Stimulated activated naive CD4-positive, alpha-beta T cell (primary cell): ENCODE measurements around the gene NUDT3.
A peak's percentile ranks its signal among the peaks of the same experiment; 100 is the strongest.
"Not testable (repeated sequence)": the region's sequence is repeated elsewhere in the genome, so short reads cannot be mapped to it uniquely, and the experiment has no call there.

Source experiments
- DNase-seq, 6 experiments: peaks; one replicate each; lab custom pipeline; 2025; lab: John Stamatoyannopoulos, UW

The NUDT3 gene

DNA sequence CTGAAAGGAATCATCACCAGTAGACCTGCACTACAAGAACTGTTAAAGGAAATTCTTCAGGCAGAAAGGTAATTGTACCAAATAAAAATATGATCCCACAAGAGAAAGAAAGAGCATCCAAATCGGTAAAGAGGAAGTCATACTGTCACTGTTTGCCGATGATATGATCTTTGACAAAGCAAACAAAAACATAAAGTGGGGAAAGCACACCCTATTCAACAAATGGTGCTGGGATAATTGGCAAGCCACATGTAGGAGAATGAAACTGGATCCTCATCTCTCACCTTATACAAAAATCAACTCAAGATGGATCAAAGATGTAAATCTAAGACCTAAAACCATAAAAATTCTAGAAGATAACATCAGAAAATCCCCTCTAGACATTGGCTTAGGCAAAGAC, 140.1 kb downstream of the NUDT3 start:
- not testable (repeated sequence) for DNase-seq

DNA sequence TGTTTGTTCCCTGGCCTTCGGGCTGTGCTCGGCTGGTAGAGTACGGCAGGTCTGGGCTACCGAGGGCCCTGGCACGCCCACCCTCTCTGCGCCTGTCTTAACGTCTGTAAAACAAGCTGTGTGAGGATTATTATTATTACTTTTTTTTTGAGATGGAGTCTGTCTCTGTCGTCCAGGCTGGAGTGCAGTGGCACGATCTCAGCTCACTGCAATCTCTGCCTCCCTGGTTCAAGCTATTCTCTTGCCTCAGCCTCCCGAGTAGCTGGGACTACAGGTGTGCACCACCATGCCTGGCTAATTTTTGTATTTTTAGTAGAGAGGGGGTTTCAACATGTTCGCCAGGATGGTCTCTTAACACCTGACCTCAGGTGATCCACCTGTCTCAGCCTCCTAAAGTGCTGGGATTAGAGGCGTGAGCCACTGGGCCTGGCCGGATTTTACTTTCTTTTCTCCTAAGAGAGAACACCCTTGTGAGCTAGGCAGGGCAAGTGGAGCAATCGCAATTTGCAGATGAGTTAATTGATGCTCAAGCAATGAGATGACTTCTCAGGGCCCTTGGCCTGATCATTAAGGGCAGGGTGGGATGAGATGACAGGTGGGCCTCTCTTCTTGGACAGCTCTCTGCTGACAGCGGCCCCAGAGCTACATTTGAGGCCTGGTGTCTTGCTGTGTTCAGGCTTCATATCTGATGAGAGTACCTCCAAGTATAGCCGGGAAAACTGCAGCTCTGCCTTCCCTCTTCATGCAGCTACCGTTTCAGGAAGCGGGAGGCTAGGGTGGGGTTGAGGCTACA, 142.8 kb downstream of the NUDT3 start:
- no peak for DNase-seq

DNA sequence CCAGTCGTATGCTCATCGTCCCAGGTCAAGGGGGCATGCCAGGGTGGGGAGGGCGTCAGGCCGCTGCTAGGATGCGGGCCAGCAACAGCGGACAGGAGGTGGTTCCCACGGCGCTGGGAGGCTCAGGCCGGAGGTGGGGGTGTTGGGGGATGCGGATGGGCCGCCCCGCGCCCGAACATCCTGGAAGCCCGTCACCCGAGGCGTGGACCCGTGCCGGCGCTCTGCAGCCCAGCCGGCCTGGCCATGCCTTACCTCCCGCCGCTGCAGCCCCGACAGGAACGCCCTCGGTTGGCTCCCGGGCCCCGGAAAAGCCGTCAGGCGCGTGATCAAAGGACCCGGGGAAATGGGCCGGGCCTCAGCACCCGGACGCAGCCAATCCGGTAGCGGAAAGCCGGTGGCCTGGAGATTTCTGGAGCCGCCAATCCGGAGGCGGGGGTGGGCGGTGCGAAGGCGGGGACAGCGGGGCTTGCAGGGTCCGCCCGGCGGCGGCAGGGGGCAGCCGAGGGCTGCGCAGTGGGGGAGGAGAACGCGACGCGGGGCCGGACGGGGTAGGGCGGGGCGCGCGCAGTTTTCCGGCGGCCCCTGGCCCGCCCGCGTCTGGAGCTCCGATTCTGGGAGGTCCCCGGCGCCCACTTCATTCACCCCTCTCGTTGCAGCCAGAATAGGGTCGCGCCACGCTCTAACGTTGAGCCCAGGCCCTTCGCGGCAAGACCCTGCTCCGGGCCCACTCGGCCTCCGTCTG, 143.6 kb downstream of the NUDT3 start, which contains the start of gene SMIM29:
TSS of gene SMIM29 (minus strand) at position 280 of the 742 bp plus-strand sequence. CDS start 1,215 bp downstream, outside the sequence.
- peak; percentile 95 to 98 (median 97) for DNase-seq

DNA sequence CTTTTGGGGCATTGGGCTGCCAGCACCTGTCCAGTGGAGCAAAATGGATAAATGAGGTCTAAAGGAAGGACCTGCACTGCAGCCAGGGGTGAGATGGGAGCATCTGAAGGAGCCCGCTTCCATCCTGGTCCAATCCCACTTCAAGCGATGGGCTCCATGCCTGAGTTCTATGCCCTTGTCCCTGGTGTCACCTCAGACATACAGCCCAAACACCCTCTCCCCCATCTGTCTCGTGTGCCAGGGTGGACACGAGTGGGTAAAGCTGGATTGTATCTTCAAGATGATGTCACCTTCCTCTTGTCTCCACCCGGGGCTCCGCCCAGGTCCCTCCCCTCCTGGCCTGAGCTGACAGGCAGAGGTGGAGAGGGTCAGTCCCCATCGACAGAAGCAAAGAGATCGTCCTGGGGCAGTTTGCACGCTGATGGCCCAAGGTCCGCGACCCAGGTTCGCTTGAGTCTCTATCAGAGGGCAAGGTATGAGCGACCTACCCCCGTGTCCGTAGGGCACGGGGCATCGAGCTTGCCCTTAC, 144.2 kb downstream of the NUDT3 start:
- peak in 4 of 6 experiments; percentile 17 to 42 (median 30) for DNase-seq

DNA sequence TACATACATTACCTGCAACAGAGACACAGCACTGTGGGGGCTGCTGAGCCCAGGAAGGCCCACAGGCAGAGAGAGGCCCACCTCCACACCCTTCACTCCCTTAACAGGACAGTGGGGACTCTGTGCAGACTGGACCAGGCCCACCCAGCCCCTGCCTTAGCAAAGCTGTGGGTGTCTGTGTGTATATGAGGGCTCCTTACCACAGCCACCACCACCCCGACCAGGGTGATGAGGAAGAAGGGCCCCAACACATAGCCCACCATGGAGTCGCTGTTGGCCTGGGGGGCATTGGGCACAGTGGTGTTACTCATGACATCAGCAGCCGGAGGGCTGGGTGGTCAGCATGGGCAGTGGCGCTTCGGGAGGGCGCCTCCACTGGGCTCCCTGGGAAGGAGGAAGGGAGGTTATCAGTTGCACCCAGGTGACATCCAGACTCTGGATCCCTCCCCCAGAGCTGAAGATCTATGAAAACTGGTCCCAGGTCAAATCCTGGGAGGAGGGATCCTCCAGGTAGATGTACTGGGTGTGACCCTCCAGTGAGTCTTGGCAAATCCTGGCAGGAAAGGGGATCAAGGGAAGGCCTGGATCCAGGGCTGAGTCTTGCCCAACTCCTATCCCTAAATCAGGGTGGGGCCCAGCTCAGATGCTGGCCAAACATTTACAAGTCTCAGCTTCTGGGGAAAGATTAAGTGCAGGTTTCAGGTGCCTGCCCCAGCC, 144.8 kb downstream of the NUDT3 start:
- no peak for DNase-seq

DNA sequence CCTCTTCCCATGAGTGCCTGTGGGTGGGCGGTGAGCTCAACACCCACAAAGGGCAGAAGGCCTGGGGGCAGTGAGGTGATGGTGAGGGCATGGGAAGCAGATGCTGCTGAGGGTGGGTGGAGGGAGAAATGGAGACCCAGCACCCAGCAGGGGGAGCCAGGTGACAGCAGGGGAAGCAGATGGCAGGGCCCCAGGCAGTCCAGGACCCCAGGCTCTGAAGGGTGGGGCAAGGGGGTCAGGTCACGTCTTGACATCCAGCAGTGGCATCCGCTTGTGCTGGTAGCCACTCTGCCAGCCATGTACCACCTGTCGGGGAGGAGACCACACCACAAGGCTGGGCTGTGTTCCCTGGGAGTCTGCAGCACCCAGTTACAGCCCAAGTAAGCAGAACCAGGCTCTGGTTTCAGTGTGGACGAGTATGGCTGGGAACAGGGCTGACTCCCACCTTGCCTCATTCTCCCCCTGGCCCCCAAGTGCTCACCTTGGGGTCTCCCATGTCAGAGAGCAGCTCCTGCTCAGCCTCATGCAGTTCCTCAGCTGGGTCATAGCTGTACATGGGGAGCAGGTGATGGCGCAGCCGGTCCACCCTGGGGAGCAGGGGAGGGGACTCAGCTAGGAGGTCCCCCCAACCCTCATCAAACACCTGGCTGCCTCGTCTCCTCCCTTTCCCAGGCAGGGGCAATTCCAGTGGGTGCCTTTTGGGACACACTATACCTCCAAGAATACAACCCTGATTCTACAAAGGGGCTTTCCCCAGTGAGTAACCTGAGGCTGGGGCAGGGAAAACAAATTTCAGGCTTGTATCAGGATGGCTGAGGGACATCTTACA, 145.7 kb downstream of the NUDT3 start:
- DNase-seq, result peak in 5 of 6 experiments; percentile 5 to 31 (median 24)

DNA sequence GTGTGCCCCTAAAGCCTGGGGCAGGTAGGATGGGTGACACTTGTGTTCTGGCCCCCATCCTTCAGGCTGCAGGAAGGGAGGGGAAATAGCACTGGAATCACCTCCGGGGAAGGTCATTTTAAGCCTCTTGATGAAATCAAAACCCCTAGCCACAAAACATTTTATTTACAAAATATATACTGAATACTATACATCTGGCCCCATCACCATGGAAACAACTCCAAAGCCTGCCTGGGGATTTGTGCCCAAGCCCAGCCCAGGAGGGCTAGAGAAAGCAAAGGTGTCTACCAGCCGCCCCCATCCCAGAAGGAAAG, 146.3 kb downstream of the NUDT3 start:
- DNase-seq, result no peak

DNA sequence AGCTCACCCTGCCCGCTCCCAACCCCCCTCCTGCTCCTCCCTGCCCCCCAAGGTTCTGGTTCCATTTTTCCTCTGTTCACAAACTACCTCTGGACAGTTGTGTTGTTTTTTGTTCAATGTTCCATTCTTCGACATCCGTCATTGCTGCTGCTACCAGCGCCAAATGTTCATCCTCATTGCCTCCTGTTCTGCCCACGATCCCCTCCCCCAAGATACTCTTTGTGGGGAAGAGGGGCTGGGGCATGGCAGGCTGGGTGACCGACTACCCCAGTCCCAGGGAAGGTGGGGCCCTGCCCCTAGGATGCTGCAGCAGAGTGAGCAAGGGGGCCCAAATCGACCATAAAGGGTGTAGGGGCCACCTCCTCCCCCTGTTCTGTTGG, 146.7 kb downstream of the NUDT3 start:
- not testable (repeated sequence) for DNase-seq

DNA sequence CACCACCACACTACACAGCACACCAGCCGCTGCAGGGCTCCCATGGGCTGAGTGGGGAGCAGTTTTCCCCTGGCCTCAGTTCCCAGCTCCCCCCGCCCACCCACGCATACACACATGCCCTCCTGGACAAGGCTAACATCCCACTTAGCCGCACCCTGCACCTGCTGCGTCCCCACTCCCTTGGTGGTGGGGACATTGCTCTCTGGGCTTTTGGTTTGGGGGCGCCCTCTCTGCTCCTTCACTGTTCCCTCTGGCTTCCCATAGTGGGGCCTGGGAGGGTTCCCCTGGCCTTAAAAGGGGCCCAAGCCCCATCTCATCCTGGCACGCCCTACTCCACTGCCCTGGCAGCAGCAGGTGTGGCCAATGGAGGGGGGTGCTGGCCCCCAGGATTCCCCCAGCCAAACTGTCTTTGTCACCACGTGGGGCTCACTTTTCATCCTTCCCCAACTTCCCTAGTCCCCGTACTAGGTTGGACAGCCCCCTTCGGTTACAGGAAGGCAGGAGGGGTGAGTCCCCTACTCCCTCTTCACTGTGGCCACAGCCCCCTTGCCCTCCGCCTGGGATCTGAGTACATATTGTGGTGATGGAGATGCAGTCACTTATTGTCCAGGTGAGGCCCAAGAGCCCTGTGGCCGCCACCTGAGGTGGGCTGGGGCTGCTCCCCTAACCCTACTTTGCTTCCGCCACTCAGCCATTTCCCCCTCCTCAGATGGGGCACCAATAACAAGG, 147.3 kb downstream of the NUDT3 start:
- not testable (repeated sequence) for DNase-seq

DNA sequence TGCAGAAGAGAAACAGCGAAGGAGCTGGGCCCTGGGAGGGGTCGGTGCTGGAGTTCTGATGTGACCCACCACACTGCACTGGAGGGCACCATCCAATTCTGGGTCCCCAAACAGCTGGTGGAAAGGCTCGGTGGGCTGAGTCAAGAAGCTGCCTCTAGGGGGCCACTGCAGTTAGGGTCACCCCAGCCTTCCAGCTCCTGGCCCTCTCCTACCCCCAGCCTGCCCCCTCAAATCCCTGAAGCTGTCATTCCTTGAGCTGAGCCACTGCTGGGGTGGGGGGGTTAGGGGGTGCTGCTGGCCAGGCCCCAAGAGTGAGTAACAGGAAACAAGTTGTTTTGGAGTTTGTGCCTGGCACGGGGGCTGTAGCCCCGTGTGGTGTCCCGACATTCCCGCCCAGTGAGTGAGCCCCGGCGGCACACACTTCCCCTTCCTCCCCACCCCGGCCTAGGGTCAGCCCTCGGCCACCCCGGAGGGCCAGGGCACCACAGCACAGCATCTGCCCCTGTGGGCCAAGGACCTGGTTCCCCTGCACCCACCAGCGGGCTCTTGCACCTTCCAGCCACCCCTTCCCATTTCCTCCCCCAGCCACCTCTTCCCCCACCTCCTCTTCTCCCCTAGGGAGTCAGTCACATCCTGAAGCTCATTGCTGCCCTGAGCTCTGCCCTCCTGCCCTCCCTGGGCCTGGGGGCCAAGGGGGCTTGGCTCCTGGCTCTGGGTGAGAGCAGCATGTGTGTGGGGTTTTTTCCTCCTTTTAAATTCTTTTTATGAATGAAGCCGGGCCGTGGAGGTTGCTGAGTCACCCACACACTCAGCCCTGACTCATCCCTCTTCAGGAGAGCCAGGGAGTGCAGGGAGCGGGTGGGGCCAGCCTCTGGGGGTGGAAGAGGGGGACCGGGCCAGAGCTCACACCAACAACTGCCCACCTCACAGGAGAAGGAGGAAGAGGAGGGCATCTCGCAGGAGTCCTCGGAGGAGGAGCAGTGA, 148.3 kb downstream of the NUDT3 start:
- no peak for DNase-seq

DNA sequence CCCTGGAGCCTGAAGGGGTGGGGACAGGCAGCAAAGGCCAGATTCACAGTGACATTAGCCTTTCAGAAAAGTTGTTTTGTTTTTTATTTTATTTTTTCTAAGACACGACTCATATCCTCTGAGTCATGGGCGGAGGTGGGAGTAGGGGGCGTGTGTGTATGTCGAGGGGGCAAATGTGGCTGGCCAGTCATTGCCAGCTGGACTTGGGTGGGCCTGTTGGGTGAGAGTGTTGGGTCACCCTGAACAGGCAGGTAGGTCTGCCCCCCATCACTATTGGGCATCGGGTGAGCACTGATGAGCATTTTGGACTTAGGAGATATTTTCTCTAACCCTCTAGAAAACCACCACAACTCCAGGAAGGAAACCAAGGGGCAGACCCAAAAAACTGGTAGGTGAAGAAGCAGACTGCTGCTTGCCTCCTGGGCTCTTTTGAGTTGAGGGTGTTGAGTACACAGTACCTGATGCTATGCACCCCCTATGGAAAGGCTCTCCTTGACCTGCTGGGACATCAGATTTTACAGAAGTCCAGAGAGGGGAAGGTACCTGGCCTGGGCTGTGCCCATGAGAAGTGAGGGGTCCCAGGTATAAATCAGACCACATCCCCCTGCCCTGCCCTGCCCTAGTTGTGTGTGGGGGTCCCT, 149.2 kb downstream of the NUDT3 start:
- no peak for DNase-seq

DNA sequence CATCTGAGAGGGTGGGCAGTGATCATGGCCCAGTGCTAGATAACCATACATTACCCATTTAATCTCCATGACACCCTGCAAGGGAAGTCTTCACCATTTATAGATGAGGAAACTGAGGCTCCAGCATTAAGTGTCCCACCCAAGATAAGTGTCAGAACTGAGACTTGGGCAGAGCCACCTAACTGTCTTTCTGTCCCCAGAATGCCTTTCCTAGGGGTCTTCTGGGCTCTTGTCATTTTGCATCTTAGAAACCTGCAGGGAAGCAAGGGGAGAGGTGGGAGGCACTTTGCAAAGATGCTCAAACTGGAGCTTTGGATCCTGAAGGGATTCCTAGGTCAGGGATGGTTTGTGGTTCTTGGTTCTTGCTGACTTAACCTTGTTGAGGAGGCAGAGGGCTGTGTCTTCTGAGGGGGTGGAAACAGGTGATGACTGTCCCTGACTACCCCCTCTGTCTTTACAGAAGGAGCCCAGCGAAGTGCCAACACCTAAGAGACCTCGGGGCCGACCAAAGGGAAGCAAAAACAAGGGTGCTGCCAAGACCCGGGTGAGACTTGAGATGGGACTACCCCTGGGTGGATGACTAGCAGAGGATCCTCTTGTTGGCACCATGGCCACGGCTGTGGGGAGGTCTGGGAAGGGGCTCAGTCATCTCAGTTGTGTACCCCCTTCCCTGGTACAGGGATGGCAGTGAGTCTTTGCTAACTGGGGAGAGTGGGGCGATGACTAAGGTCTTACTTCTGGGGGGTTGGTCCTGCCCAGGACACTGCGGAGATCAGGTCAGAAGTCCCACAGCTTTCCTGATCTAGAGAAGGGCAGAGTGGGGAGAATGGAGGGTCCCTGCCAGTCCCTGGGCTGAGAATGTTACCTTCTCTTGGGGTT, 150.0 kb downstream of the NUDT3 start:
- no peak for DNase-seq

DNA sequence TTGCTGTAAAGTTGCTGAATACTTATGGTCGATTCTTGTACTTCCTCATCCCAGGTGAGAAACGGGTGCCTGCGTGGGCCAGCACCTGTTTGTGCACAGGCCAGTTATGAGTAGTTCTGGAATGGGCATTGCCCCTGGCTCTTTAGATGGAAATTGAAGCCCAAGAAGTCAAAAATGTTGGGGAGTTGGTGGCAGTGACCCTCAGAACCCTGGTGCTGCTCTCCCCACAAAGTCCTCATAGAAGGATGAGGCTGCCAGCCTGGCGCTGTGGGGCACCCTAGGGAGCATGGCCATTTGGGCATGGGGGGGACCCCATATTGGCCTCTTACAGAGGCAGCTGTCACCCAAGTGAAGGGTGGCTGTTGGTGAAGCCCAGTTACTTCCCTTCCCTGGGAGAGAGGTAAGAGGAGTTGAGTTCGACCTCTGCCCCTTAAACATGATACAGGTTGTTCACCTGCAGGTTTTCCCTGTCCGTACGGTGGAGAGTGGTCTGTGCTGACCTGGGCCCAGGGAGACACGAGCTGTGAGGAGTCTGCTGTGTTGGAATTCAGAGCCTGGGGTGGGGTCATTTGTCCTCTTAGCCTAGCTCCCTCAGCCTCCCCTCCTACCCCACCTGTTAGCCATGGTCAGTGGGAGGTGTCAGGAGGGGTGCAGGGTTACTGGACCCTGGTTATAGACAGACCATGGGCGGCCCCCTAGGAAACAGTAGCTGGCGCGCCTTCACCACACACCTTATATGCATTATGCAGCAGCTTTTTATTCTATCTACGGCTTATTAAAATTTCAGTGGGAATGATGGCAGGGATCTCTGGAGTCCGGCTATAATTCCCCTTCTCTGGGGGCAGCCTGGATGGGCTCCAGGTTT, 150.9 kb downstream of the NUDT3 start:
- no peak for DNase-seq

DNA sequence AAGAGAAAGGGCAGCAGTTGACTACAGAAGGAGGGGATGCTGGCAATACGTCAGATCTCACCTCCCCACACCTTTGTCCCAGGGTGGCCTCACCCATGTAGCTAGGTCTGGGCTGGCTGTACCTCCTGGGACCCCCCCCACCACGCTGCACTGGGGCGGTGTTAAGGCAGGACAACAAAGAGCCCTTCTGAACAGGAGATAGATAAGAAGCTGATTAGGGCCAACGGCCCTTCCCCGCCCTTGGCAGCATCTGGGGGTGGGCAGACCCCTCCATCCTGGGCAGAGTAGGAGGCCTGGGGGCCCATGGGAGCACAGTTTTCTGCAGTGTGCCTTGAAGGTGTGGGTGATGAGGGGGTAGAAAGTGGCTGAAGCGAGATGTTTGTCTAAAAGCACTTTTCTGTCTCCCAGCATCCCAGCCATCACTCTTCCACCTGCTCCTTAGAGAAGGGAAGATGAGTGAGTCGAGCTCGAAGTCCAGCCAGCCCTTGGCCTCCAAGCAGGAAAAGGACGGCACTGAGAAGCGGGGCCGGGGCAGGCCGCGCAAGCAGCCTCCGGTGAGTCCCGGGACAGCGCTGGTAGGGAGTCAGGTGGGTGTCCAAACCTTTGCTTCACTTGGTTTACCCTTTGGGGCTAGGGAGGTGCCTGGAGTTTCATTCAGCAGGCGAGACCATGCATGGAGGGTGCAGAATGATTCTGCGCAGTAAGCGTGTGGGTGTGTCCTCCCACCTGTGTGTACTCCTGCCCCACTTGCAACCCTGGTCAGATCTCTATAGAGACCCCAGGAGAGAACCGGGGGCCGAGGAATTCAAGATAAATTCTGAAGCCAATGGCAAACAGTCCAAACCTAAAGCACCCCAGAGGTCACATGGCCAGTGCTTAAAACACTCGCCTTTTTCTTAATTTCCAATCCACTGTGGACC, 151.9 kb downstream of the NUDT3 start:
- no peak for DNase-seq

DNA sequence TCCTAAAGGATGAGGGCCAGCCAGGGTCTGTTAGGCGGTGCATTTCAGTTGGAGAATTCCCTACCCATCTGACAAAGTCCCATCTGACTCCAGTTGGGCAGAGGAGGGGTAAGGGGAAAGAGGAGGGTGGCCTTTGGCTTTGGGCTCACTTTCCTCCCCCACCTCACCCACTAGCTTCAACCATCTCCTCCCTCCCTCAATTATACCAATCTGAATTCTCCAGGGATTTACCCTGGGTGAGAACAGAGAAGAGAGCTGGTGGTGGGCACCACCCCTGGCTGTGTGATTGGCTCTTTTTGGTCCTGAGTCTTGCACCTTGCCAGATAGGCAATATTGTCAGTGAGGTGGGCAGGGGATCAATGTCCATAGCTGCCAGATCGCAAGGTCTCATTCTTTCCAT, 152.6 kb downstream of the NUDT3 start:
- no peak for DNase-seq

DNA sequence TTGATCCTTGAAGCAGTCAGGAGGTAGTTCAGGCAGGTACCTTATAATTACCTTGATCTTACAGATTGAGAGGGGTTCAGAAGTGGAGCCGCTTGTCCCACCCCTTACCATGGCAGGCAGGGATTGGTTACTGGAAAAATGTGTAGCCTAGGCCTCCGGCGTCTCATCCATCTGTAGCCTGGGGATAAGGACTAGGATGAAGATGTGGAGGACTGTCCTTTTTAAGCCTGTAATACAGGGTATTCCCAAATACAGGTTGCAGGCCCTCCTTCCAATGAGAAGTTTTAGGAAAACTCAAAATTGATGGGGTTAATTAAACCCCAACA, 153.0 kb downstream of the NUDT3 start:
- DNase-seq, result no peak
